ENCODE results near the gene INO80B. TPM values are rescaled to one million over a fixed set of nuclear protein-coding genes. Genes with fewer than 3 reads are reported as not detected.
A peak's percentile ranks its signal among the peaks of the same experiment; 100 is the strongest.

Gene INO80B
- total RNA-seq, 1 experiment from 2014 or later = 34.2 TPM

GRCh38 chr2:74444498-74445318 is 10.2 kb upstream of the INO80B start:
- Histone ChIP-seq H4K20me1 (ENCODE audit: insufficient read depth) (peaks cover 3% of the 10 kb centered on the region; the same call in 1 of the 2 replicates), H3K27ac (no peak overlapping the region), H3F3A (ENCODE audit: insufficient read depth, low read depth) (peaks cover 23% of the 10 kb centered on the region), H3K36me3 (ENCODE audit: low read depth) (no peaks in the 10 kb centered on the region), H3K79me2 (ENCODE audit: low read depth) (peaks cover 6% of the 10 kb centered on the region), H3K4me3 (no peak overlapping the region), H3K9me2 (ENCODE audit: insufficient read depth) (no peaks in the 10 kb centered on the region), H3K9me3 (ENCODE audit: insufficient read depth, low read depth) (no peaks in the 10 kb centered on the region), H3K4me1 (replicated peaks; ENCODE audit: insufficient read depth) (peaks cover 15% of the 10 kb centered on the region), H2AFZ (no peak overlapping the region), H3K27me3 (ENCODE audit: insufficient read depth, low read depth) (no peaks in the 10 kb centered on the region), H3K4me2 (no peak overlapping the region; the same call in 1 of the 2 replicates)
- DNase-seq = peak in 1 of 2 experiments; percentile 18
- BruUV-seq (replicated peaks) = no TSS peak
- intact Hi-C loops (cut with micrococcal nuclease; ENCODE audit: unreplicated experiment) = no loop called here
- ChIA-PET CTCF (no interaction called here), POLR2A (ENCODE audit: unreplicated experiment) (interaction anchor here (1.0 kb wide), 1 partner anchor 14 kb away, joined by 8 read pairs; the partner anchor contains the start of gene WBP1)
- TF ChIP-seq EZH2 (IDR thresholded peaks at IDR 0.05; ENCODE audit: low read depth) (no peak), CTCF (conservative IDR thresholded peaks at IDR 0.05) (no peak)

- no peak overlapping the region for H3K4me2 ChIP-seq
- no peaks in the 10 kb centered on the region for H3K9me2 ChIP-seq (ENCODE audit: insufficient read depth)
- intact Hi-C loops (cut with micrococcal nuclease; ENCODE audit: unreplicated experiment) = no loop called here
- no peaks in the 10 kb centered on the region for H3K9me3 ChIP-seq (ENCODE audit: insufficient read depth, low read depth)
- no peaks in the 10 kb centered on the region for H3K27me3 ChIP-seq (ENCODE audit: insufficient read depth, low read depth)
- H3F3A ChIP-seq (ENCODE audit: insufficient read depth, low read depth) = peaks cover 9% of the 10 kb centered on the region; the same call in 1 of the 2 replicates
- ChIA-PET POLR2A (ENCODE audit: unreplicated experiment) (no interaction called here), CTCF (no interaction called here)
- H2AFZ ChIP-seq = no peak overlapping the region
- DNase-seq = peak in 1 of 2 experiments; percentile 32
- H3K36me3 ChIP-seq (ENCODE audit: low read depth) = no peaks in the 10 kb centered on the region
- H3K79me2 ChIP-seq (ENCODE audit: low read depth) = no peaks in the 10 kb centered on the region
- TF ChIP-seq EZH2 (IDR thresholded peaks at IDR 0.05; ENCODE audit: low read depth) (no peak), CTCF (conservative IDR thresholded peaks at IDR 0.05) (no peak)
- no TSS peak for BruUV-seq (replicated peaks)
- no peak overlapping the region for H3K27ac ChIP-seq
- H4K20me1 ChIP-seq (ENCODE audit: insufficient read depth) = no peaks in the 10 kb centered on the region
- H3K4me1 ChIP-seq (replicated peaks; ENCODE audit: insufficient read depth) = peaks cover 8% of the 10 kb centered on the region
- H3K4me3 ChIP-seq = no peak overlapping the region
Observed at GRCh38 chr2:74447230-74447999, 7.5 kb upstream of the INO80B start.

GRCh38 chr2:74448771-74449170 is 6.1 kb upstream of the INO80B start:
- TF ChIP-seq CTCF (conservative IDR thresholded peaks at IDR 0.05) = no peak
- no peak for TF ChIP-seq EZH2 (IDR thresholded peaks at IDR 0.05; ENCODE audit: low read depth)
- no TSS peak for BruUV-seq (replicated peaks)
- no peak overlapping the region for H3K27ac ChIP-seq
- no peaks in the 10 kb centered on the region for H3K9me3 ChIP-seq (ENCODE audit: insufficient read depth, low read depth)
- no peaks in the 10 kb centered on the region for H4K20me1 ChIP-seq (ENCODE audit: insufficient read depth)
- ChIA-PET POLR2A (ENCODE audit: unreplicated experiment) (no interaction called here), CTCF (interaction anchor here (0.5 kb wide), 1 partner anchor 177 kb away, joined by 6 read pairs; no protein-coding TSS in a partner anchor)
- no peaks in the 10 kb centered on the region for H3K9me2 ChIP-seq (ENCODE audit: insufficient read depth)
- intact Hi-C loops (cut with micrococcal nuclease; ENCODE audit: unreplicated experiment) = no loop called here
- no peaks in the 10 kb centered on the region for H3K27me3 ChIP-seq (ENCODE audit: insufficient read depth, low read depth)
- H3K4me2 ChIP-seq = no peak overlapping the region
- peaks cover 7% of the 10 kb centered on the region for H3K4me1 ChIP-seq (replicated peaks; ENCODE audit: insufficient read depth)
- H2AFZ ChIP-seq = no peak overlapping the region
- no peak overlapping the region for H3K4me3 ChIP-seq
- no peaks in the 10 kb centered on the region for H3K79me2 ChIP-seq (ENCODE audit: low read depth)
- 0 out of 2 replicates have a peak, but pooled peaks cover 7% of the 10 kb centered on the region for H3F3A ChIP-seq (ENCODE audit: insufficient read depth, low read depth)
- H3K36me3 ChIP-seq (ENCODE audit: low read depth) = no peaks in the 10 kb centered on the region
- no peak for DNase-seq

Data from PC-9 (cell line).